ENCODE data around the gene TOMM40L. TPM values are rescaled to one million over a fixed set of nuclear protein-coding genes. Genes with fewer than 3 reads are reported as not detected.

The TOMM40L gene
- total RNA-seq, 4 donors from 2014 or later: 7.0 to 12.4 (median 8.3) TPM

DNA sequence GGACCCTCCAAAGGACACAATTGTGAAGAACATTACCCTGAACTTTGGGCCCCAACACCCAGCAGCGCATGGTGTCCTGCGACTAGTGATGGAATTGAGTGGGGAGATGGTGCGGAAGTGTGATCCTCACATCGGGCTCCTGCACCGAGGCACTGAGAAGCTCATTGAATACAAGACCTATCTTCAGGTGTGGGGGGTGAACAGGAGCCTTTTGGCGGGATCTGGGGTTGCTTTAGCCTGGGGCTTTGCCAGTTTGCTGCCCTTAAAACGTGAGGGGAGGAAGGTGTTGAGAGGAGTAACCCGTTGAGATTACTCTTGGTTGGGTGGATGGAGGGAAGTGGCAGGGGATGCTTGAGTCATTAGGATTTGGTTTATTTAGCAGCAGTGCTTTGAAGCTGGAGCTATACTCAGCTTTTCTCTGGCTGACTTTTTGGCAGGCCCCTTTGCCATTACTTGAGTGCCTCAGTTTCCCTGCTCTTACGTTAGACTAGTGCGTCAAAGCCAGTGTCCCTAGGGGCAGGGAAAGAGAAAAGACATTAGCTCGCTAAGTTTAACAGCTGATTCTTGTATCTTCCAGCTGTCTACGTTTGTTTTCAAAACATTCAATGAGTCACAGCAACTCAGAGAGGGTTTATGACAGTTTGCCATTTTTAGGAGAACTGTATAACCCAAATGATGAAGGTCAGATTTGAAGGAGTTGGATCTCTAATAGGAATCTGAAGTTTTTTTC is 19.3 kb upstream of the TOMM40L start:
- no peak overlapping the region for H3K4me3 ChIP-seq (replicated peaks in 1 of 3)
- DNase-seq: no peak
- WGBS, 2 donors: 84 to 86% methylated on average over 12 of the region's 12 CpGs
- intact Hi-C loops (cut with DNase I): no loop called here
- peaks cover 40 to 52% of the 10 kb centered on the region in 2 donors for H3K36me3 ChIP-seq
- no peaks in the 10 kb centered on the region for H3K9me3 ChIP-seq
- TF ChIP-seq, protein P1, sequence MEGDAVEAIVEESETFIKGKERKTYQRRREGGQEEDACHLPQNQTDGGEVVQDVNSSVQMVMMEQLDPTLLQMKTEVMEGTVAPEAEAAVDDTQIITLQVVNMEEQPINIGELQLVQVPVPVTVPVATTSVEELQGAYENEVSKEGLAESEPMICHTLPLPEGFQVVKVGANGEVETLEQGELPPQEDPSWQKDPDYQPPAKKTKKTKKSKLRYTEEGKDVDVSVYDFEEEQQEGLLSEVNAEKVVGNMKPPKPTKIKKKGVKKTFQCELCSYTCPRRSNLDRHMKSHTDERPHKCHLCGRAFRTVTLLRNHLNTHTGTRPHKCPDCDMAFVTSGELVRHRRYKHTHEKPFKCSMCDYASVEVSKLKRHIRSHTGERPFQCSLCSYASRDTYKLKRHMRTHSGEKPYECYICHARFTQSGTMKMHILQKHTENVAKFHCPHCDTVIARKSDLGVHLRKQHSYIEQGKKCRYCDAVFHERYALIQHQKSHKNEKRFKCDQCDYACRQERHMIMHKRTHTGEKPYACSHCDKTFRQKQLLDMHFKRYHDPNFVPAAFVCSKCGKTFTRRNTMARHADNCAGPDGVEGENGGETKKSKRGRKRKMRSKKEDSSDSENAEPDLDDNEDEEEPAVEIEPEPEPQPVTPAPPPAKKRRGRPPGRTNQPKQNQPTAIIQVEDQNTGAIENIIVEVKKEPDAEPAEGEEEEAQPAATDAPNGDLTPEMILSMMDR (IDR thresholded peaks at IDR 0.05): no peak
- no peak for TF ChIP-seq POLR2A (IDR thresholded peaks at IDR 0.05)
- peaks cover 11 to 28% of the 10 kb centered on the region in 2 donors for H3K4me1 ChIP-seq
- H3K27me3 ChIP-seq: no peaks in the 10 kb centered on the region
- peak overlapping the region; percentile 26 to 74 (median 67) for H3K27ac ChIP-seq

DNA sequence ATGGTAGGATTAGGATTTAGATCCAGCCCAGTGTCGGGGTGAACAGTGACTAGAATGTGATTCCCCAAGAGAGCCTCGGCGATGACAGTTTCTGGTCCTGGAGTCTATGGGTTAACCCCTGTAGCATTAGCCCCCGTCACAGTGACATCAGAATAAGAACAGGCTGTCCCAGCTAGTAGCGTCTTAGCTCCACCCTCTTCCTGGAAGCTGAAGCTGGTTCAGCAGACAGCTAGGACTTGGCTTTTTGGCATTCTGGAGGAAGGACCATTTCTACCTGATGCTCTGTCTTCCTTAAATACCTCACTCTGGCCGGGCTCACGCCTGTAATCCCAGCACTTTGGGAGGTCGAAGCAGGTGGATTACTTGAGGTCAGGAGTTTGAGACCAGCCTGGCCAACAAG is 18.7 kb upstream of the TOMM40L start:
- H3K4me1 ChIP-seq: peaks cover 11 to 24% of the 10 kb centered on the region in 2 donors
- TF ChIP-seq POLR2A (IDR thresholded peaks at IDR 0.05): peak in 1 of 2 donors; percentile 28
- TF ChIP-seq, protein P1 (IDR thresholded peaks at IDR 0.05): no peak
- H3K9me3 ChIP-seq: no peaks in the 10 kb centered on the region
- peaks cover 46 to 58% of the 10 kb centered on the region in 2 donors for H3K36me3 ChIP-seq
- intact Hi-C loops (cut with DNase I): no loop called here
- H3K27ac ChIP-seq: peak overlapping the region; percentile 58 to 74 (median 67)
- DNase-seq: no peak
- H3K27me3 ChIP-seq: no peaks in the 10 kb centered on the region
- no peak overlapping the region for H3K4me3 ChIP-seq (replicated peaks in 1 of 3)
- WGBS, 2 donors: 77% methylated on average over 8 of the region's 8 CpGs

DNA sequence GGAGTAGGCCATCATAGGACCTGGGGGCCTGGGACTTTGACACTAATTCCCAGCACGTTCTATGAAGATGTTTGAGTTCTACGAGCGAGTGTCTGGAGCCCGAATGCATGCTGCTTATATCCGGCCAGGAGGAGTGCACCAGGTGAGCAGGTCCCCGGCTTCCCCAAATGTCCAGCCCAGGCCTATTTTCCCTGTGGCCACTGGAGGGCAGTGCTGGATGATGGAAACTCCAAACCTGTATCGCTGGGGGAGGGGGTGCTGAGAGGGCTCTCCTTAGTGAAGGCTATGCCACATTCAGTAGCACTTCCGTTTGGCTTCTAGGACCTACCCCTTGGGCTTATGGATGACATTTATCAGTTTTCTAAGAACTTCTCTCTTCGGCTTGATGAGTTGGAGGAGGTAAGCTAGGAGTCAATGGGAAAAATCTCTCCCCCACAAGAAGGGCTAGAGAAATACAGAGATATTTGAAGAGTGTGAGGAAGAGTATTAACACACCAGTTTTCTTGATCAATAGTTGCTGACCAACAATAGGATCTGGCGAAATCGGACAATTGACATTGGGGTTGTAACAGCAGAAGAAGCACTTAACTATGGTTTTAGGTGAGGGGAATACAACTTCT is 16.0 kb upstream of the TOMM40L start:
- Histone ChIP-seq H3K4me1 (peaks cover 0 to 5% of the 10 kb centered on the region in 2 donors), H3K27ac (no peak overlapping the region), H3K9me3 (no peaks in the 10 kb centered on the region), H3K36me3 (peaks cover 71 to 73% of the 10 kb centered on the region in 2 donors), H3K27me3 (no peaks in the 10 kb centered on the region), H3K4me3 (replicated peaks in 1 of 3) (no peak overlapping the region)
- intact Hi-C loops (cut with DNase I): no loop called here
- TF ChIP-seq POLR2A (IDR thresholded peaks at IDR 0.05): no peak
- TF ChIP-seq, protein P1 (IDR thresholded peaks at IDR 0.05): peak; percentile 77 to 90 (median 86)
- DNase-seq: peak; percentile 84
- WGBS, 2 donors: 35 to 45% methylated on average over 11 of the region's 11 CpGs

DNA sequence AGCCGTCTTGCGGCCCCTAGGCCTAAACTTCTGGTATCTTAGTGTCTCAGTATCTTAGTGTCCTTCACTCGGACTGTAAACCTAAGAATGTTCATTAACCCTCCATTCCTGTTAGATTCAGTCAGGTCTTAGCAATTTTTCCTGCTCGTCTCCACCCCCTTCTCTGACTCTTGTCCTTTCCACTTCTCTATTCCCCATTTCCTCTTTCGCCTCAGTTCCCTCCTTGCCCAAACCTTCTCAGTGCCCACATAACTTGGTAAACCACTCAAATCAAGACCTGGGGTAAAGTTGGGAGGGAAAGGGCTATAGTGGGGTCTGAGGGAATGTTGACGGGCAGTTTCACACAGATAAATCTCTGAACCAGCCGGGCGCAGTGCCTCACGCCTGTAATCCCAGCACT is 11.5 kb upstream of the TOMM40L start:
- TF ChIP-seq, protein P1 (IDR thresholded peaks at IDR 0.05): no peak
- no peak for TF ChIP-seq POLR2A (IDR thresholded peaks at IDR 0.05)
- Histone ChIP-seq H3K4me3 (replicated peaks in 1 of 3) (no peak overlapping the region), H3K27me3 (no peaks in the 10 kb centered on the region), H3K9me3 (no peaks in the 10 kb centered on the region), H3K4me1 (no peaks in the 10 kb centered on the region), H3K36me3 (peaks cover 46 to 57% of the 10 kb centered on the region in 2 donors), H3K27ac (no peak overlapping the region)
- no peak for DNase-seq
- intact Hi-C loops (cut with DNase I): no loop called here
- 89 to 94% methylated on average over 9 of the region's 9 CpGs for WGBS, 2 donors

DNA sequence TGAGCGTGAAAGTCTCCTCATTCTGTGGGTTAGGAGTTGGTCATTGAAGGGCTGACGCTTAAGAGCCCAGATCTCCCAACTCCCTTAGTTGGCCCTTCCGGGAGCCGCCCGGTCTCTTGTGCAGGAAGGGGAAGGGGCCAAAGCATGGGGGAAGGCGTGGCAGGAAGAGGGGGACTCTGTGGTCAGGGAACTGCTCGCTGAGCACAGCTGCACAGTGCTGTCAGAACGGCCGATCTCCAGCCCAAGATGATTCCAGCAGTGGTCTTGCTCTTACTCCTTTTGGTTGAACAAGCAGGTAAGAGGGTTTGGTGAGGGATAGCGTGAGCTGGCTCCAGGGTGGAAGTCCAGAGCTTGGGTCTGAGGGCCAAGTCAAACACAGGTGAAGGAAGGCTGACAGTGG is 10.8 kb upstream of the TOMM40L start, which contains the start of gene FCER1G:
Gene FCER1G (plus strand): TSS at position 220 of the 400 bp plus-strand sequence. CDS start 27 bp downstream, at position 247.
- TF ChIP-seq, protein P1 (IDR thresholded peaks at IDR 0.05): no peak
- peak in 1 of 2 donors; percentile 18 for TF ChIP-seq POLR2A (IDR thresholded peaks at IDR 0.05)
- DNase-seq: no peak
- peaks cover 45 to 50% of the 10 kb centered on the region in 2 donors for H3K36me3 ChIP-seq
- no peaks in the 10 kb centered on the region for H3K27me3 ChIP-seq
- no peaks in the 10 kb centered on the region for H3K9me3 ChIP-seq
- H3K27ac ChIP-seq: peak within 1 kb of the TSS in 1 of 3 donors; percentile 52
- no peaks in the 10 kb centered on the region for H3K4me1 ChIP-seq
- 75 to 83% methylated on average over 10 of the region's 10 CpGs for WGBS, 2 donors
- H3K4me3 ChIP-seq (replicated peaks in 1 of 3): no peak within 1 kb of the TSS
- intact Hi-C loops (cut with DNase I): no loop called here

Measured in thyroid gland (tissue), 4 donors.